GM12865 (cell line): ENCODE measurements around the gene MYPN.

Source experiments
- DNase-seq: peaks from one replicate; pipeline ENCODE4 v3.0.0; 2010; ENCODE audit warnings: low read depth
- H3K4me3 ChIP-seq: 2 replicates; pipeline ENCODE4 v1.5.1; 2011; ENCODE audit warnings: mild to moderate bottlenecking, low read depth, low read length, control low read depth
- CTCF ChIP-seq: IDR thresholded peaks from 2 replicates; pipeline ENCODE4 v1.5.1; 2011; ENCODE audit warnings: low read length, control low read depth, low read depth, inconsistent platforms; ENCODE audit not compliant: insufficient read depth; ENCODE audit errors: missing control alignments

MYPN gene

GRCh38 chr10:68202960-68203353 is 93.7 kb downstream of the MYPN start:
- no peak for TF ChIP-seq CTCF
- no peak for DNase-seq

DNA sequence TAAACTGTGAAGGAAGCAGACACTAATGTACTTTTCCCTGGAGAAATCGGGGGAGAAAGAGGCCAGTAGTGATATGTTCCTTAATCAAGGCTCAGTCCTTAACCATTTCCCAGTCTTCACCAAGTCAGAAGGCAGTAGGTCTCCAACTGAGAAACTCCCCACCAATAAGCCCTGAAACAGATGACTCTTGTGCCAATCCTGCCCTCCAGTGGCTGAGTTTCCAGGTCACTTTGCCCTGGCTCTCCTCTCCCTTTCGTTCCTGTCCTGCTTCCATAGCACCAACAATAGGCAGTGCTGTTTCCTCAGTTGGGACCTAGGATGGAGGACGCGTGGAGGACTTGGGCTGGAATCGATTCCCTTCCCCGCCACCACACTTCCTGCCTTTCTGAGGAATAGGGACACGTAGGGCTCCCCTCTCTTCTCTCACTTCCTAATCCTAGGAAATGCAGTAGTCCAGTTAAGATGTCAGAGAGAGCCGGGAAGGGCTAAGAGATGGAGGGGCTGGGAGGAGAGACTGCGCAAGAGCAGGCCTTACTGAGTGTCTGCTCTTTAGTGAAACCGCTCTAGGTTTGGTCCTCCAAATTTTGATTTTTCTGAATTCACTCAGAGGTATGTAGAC is 99.2 kb downstream of the MYPN start:
- TF ChIP-seq CTCF, result peak; percentile 48
- DNase-seq, result peak; percentile 56
- no peak overlapping the region for H3K4me3 ChIP-seq

More at GRCh38 chr10:68202960-68203353, 93.7 kb downstream of the MYPN start:
- H3K4me3 ChIP-seq, result no peak overlapping the region

DNA sequence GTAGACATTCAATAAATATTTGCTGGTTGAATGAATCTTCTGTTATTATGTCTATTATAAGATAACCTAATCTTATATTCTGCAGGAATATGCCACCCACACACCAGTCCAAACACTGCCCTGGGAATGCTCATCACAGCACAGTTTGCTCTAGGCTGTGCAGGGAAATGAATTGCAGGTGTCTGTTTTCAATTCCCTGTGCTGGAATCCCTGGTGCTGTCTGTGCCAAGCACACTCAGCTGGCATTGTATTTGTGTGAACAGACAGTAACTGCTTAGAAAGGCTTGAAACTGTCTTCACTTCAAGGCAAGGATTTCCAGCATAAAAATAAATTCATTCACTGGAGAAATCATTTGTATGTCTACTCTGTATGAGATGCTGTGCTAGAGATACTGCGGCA is 102.4 kb downstream of the MYPN start:
- TF ChIP-seq CTCF, result no peak
- DNase-seq, result no peak
- H3K4me3 ChIP-seq, result no peak overlapping the region

DNA sequence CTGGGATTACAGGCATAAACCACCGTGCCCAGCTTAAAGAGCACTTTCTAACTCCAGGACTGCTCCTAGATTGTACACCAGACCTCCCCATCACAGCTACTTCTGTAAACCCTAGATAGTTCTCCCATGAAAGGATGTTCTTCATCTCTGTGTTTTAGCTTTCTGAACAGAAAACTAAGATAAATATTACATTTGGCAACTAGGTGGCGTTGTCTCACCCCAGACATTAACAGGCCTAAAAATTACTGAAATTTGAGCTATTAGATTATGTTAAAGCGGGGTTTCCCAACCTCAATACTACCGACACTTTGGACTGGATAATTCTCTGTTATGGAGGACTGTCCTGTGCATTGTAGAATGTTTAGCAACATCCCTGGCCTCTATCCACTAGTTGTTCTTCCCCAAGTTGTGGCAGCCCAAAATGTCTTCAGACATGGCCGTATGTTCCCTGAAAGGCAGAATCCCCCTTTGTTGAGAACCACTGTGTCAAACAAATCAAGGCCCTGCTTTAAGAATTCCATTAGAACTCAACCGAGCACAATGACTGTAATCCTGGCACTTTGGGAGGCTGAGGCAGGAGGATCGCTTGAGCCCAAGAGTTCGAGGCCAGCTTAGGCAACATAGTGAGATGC is 103.5 kb downstream of the MYPN start:
- DNase-seq, result peak; percentile 40
- peak; percentile 41 for TF ChIP-seq CTCF
- no peak overlapping the region for H3K4me3 ChIP-seq

DNA sequence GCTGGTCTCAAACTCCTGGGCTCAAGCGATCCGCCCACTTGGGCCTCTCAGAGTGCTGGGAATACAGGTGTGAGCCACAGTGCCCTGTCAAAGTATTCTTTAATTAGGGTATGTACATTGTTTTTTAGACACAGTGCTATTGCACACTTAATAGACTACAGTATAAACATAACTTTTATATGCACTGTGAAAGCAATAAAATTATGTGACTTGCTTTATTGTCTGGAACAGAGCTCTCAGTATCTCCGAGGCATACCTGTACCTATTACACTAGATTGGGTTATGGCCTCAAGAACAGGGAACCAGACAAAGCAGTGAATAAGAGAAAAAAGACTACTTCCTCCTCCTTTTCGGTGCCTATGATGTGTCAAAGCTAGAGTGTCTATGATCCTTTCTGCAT is 109.5 kb downstream of the MYPN start:
- DNase-seq, result no peak
- H3K4me3 ChIP-seq, result no peak overlapping the region
- TF ChIP-seq CTCF, result no peak

DNA sequence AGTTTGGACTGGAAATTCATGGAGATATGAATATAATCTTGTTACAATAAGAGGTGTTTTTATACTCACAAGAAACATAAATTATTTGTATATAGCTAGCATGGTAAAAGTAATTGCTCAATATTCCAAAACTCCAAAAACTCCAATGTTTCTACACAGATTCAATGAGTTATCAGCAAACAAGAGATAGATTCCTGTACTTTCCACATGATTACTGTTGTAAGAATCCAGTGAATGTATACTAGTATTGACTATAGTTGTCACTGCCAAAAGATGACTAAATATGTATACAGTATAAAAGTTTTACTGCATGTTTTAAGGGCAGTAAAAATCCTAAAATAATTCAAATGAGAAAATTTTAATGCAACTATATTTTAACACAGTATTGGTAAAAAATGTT is 111.9 kb downstream of the MYPN start:
- no peak for DNase-seq
- no peak for TF ChIP-seq CTCF
- H3K4me3 ChIP-seq, result no peak overlapping the region

GRCh38 chr10:68222391-68222790 is 113.1 kb downstream of the MYPN start:
- TF ChIP-seq CTCF, result no peak
- no peak overlapping the region for H3K4me3 ChIP-seq
- DNase-seq, result no peak
